HG03103 (cell line): ENCODE results near the gene ITGB2.
"Not testable (repeated sequence)": the region's sequence is repeated elsewhere in the genome, so short reads cannot be mapped to it uniquely, and the experiment has no call there.

Experiments
- ATAC-seq: cut with Tn5 transposase; IDR thresholded peaks from one replicate; pipeline ENCODE4 v1.9.1; 2021; ENCODE audit warnings: low read depth; ENCODE audit not compliant: unreplicated experiment

Gene ITGB2

GRCh38 chr21:44942566-44942965 is 21.9 kb upstream of the ITGB2 start:
- ATAC-seq = no peak

DNA sequence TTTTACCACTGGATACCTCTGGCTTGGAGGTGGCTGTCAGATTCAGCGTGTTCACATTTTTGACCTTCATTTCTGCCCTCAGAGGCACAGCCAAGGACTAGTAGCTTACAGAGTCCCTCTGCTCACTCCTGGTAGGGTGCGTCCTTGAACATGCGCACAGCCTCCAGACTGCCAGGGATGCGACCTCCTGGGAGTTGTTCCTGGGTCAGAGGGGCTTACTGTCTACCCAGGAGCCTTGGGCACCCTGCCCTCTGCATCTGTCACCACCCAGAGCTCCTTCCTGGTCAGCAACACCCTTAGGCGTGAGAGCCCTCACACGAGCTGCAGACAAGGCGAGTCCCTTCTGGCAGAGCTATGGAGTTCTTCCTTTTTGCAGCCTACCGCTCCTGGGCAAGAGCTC is 20.9 kb upstream of the ITGB2 start:
- ATAC-seq = no peak

- ATAC-seq = no peak
Observed at GRCh38 chr21:44940116-44940631, 19.5 kb upstream of the ITGB2 start.

DNA sequence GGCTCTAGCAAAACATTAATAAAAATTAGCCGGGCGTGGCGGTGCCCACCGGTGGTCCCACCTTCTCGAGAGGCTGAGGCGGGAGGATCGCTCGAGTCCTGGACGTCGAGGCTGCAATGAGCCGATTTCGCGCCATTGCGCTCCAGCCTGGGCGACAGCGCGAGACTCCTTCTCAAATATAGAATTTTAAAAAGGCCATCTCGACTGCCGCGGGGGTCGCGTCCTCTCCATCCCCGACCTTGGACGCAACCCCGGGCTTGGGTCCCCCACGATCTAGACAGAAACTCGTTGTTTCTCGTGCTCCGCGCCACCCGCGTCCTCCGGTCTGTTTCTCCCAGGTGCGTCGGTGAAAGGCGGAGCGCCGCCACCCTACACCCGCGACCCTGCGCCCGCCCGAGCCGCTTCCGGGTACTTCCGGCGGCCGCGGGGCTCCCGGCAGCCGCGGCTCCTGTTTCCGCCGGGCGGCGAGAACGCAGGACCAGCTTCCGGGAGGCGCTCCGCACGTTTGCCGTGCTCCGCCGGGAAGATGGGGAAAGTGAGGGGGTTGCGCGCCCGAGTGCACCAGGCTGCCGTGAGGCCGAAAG is 18.9 kb upstream of the ITGB2 start, which contains the start of gene SLX9:
Gene SLX9, plus strand, starts transcription at position 498 of the 584 bp plus-strand sequence. Its CDS starts 29 bp downstream, at position 527.
- ATAC-seq = no peak

DNA sequence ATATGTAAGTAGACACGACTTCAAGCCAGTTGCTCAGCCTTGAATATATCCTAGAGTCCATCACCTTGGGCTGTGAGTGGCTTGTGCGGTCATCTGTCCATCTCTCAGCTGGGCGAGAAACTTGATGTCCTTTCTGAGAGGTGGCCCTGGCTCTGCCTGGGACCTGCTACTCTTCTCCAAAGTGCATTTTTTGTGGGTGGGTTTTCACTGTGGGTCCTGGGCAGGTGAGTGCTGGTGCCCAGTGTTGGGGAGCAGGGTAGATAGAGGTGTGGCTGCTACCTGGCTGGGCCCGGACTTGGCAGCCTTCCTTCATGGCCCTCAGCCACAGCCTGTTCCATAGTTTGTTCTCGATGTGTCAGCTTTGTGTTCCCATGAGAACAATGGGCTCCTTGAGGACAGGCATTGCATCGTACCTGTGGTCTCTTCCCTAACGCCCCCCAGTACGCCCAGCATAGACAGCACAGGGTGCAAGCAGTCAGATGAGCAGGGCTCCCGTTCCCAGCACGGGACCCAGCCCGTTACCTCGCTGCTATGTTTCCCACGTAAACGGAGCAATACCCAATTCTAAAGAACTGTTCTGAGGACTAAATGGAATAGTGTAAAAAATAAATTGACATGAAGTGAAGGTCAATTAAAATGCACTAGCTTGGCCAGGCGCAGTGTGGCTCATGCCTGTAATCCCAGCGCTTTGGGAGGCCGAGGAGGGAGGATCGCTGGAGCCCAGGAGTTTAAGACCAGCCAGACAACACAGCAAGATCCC is 18.3 kb upstream of the ITGB2 start:
- ATAC-seq = no peak

GRCh38 chr21:44935533-44935927 is 14.8 kb upstream of the ITGB2 start:
- ATAC-seq = no peak

GRCh38 chr21:44934797-44935532 is 14.3 kb upstream of the ITGB2 start:
- ATAC-seq = no peak

DNA sequence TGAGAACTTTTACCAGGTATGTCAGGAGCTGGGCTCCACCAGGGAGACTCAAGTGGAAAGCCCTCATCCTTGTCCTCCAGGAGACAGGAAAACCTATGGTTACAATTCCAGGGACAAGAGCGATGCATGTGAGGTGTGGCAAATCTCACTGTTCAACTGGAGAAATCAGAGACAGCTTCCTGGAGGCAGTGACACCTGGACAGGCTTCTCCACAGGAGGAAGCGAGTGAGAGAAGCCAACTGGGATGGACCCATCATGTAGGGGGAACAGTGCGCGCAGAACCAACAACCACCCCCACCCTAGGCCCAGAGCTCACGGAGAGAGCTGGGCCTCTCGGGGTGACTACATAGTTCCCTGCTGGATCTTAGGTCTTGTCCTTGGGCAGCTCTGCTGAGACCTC is 13.6 kb upstream of the ITGB2 start:
- no peak for ATAC-seq

DNA sequence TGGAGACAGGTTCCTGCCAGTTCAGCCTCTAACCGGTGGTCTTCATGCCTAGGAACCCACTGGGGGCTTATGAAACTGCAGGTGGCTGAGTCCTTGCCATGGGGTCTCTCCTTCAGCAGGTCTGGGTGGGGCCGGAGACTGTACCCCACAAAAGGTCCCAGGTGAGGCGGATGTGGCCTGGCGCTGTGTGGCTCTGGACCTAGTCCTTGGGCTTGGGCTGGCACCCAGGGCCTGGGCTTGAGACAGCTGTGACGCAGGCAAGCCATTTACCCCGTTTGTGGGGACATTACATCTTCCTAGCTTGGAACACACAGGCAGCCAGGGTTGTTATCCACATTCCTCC is 13.2 kb upstream of the ITGB2 start:
- ATAC-seq = no peak

DNA sequence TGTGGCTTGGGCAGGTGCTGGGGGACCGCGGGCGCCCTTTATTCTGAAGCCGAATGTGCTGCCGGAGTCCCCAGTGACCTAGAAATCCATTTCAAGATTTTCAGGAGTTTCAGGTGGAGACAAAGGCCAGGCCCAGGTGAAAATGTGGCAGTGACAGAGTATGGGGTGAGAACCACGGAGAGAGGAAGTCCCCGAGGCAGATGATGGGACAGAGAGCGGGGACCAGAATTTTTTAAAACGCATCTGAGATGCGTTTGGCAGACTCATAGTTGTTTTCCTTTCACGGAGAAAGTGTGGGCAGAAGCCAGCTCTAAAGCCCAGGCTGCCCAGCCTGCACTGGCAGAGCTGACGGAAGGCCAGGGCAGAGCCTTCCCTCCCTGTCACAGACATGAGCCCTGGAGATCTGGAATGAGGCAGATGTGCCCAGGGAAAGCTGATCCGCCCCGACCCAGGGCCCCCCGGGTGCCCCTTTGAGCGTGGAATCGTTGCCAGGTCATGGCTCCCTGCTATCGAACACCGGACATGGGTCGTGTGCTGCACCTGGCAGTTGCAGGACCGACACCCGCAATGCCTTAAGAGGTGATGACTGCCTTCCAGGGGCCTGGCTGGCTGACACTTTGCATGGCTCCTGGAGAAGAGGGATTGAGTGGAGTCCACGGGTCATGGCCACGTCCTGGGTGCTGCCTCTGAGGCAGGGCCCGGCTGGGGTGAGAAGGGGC is 12.7 kb upstream of the ITGB2 start:
- ATAC-seq = no peak

DNA sequence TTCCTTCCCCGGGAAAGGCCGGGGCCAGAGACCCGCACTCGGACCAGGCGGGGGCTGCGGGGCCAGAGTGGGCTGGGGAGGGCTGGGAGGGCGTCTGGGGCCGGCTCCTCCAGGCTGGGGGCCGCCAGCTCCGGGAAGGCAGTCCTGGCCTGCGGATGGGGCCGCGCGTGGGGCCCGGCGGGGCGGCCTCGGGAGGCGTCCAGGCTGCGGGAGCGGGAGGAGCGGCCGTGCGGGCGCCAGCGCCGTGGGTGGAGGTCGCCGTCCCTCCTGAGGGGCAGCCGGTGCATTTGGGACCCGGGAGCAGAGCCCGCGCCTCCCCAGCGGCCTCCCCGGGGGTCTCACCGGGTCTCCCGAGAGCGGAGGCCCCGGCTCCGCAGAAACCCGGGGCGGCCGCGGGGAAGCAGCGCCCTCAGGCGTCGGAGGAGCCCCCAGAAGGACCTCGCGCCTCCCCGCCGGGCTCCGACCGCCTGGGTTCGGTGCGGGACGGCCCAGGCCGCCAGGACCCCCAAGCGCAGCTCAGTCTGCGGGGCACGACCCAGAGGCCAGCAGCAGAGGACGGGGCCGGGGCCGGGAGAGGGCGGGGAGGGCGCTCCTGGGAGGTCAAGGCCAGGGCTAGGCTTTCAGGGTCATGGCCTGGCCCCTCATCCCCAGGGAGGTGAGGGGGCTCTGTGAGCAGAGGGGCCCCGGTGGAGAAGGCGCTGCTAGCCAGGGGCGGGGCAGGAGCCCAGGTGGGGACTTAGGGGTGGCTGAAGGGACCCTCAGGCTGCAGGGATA is 11.9 kb upstream of the ITGB2 start:
- no peak for ATAC-seq

DNA sequence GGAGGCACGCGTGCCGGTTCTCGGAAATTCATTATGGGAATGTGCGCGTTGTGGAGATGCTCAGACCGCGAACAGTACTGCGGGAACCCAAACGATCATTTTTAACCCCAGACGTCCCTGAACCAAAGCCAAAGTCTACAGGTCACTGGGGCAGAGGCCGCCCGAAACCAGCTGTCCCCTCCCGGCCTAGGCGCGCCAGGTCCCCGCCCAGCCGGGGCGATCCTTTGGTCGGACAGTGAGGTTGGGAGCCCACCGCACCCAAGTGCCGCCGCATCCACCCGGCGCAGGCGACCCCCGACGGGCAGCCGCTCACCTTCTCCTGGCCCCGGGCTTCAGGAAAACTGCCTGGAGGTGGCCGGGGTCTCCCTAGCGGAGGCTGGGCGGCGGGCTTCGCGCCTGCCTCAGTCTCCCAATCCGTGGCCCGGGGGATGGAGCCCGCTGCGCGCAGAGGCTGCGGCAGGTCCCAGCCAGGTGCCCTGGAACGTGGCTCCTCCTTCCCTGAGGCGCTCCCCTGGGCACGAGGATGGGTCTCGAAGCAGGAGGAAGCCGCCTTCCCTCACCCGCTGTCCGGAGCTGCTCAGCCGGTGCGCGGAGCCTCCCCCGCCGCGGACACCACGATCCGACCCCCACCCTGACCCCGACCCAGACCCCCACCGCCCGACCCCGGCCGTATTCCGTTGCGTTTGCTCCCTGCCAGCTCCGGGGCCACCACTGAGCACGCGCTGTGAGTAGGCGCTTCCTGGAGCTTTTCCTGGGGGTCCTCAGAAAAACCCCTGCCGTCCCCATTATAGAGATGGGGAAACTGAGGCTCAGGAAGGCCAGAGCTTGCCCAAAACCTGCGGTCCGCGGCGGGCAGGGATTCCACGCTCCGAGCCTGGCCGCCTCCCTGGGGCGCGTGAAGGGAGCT is 11.1 kb upstream of the ITGB2 start:
- ATAC-seq = no peak

DNA sequence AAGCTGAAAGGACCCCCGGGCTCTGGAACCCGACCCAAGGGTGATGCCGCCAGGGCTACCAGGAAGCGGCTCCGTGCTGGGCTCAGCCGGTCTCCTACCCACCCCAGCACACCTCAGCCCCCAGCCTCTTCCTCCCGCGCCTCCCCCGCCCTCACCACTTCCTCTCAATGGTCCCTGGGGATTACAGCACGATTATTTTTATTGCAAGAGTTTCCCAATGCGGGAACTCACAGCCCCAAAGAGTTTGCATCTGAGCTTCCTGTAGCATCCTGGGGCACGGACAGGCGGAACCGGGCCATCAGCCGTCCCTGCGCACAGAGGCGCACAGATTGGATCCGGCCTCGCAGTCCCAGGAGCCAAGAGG is 10.4 kb upstream of the ITGB2 start:
- no peak for ATAC-seq

DNA sequence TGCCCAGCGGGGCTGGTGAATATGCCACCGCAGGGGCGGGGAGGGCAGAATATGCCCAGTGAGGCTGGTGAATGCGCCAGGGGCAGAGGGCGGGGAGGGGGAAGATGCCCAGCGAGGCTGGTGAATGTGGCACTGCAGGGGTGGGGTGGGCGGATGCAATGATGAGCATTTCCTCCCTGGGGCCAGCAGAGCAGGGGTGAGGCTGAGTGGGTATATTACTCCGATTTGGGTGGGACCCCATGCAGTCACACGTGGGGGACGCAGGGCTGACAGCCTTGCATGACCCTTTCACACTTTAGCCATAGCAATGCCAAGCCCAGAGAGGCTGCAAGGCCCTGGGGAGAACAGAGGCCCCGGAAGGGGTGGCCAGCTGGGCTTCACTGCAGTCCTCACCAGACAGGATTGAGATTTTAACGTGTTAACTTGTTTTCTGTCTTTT is 9.9 kb upstream of the ITGB2 start:
- ATAC-seq = no peak

GRCh38 chr21:44929799-44930542 is 9.3 kb upstream of the ITGB2 start:
- ATAC-seq = no peak

DNA sequence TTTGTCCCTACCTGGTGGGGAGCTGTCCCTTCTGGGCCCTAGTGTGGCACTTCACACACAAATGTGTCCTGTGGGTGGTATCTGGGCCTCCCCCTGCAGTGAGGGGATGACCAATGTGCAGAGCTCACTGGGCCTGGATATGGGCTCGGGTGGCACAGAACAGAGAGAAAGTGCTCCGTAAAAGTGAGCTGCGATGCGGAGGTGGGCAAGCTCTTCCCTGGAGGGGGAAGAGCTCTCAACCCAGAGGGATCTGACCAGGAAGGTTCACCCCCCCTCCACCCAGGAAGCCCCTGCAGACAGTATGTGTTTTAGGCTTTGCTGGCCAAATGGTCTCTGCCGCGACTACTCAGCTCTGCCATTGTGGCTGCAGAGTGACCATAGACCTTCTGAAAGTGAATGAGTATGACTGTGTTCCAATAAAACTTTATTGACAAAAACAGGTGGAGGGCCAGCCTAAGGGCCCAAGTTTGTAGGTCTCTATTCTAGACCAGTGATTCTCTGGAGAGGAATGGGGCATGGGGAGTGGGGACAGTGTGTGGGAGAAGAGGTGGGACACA is 8.6 kb upstream of the ITGB2 start:
- ATAC-seq = no peak

GRCh38 chr21:44928500-44929241 is 8.0 kb upstream of the ITGB2 start:
- not testable (repeated sequence) for ATAC-seq
